PFSK-1 (cell line): ENCODE results near the gene BNC2.

ENCODE experiments used
- FOXP2 ChIP-seq: optimal IDR thresholded peaks from 2 replicates; pipeline ENCODE3; 2011; ENCODE audit warnings: borderline replicate concordance, control low read depth, inconsistent platforms; ENCODE audit not compliant: insufficient read depth; ENCODE audit errors: extremely low read length, extremely low read depth
- POLR2AphosphoS5 ChIP-seq: IDR thresholded peaks from 2 replicates; pipeline ENCODE4 v1.6.1; 2012; ENCODE audit warnings: low read depth, mild to moderate bottlenecking, control low read depth, low read length, moderate library complexity
- REST ChIP-seq, 2 experiments: IDR thresholded peaks; 2 replicates each; pipeline versions ENCODE4 v1.6.1 to v1.8.0; 2011 to 2012; ENCODE audit warnings: low read depth in 2 of 2, low read length in 2 of 2, control low read depth in 1 of 2, inconsistent platforms in 1 of 2, mild to moderate bottlenecking in 1 of 2, moderate library complexity in 1 of 2; ENCODE audit not compliant: insufficient read depth in 1 of 2
- SIN3A ChIP-seq: IDR thresholded peaks from 2 replicates; pipeline ENCODE4 v1.6.1; 2012; ENCODE audit warnings: mild to moderate bottlenecking, low read length, moderate library complexity, borderline replicate concordance; ENCODE audit not compliant: insufficient read depth
- TAF1 ChIP-seq: IDR thresholded peaks from 2 replicates; pipeline ENCODE4 v1.6.1; 2012; ENCODE audit warnings: low read length, control low read depth, borderline replicate concordance; ENCODE audit not compliant: insufficient read depth

The BNC2 gene

GRCh38 chr9:16530669-16531642 is 339.5 kb downstream of the BNC2 start:
- no peak for TF ChIP-seq FOXP2
- TF ChIP-seq REST (IDR thresholded peaks at IDR 0.05; ENCODE audit: insufficient read depth in 1 of 2, low read depth in 2 of 2, low read length in 2 of 2) = no peak
- no peak for TF ChIP-seq POLR2AphosphoS5
- no peak for TF ChIP-seq SIN3A
- TF ChIP-seq TAF1 = no peak

GRCh38 chr9:16527573-16527972 is 342.9 kb downstream of the BNC2 start:
- TF ChIP-seq TAF1 (no peak), POLR2AphosphoS5 (no peak), REST (IDR thresholded peaks at IDR 0.05; ENCODE audit: insufficient read depth in 1 of 2, low read depth in 2 of 2, low read length in 2 of 2) (no peak), SIN3A (no peak), FOXP2 (no peak)

DNA sequence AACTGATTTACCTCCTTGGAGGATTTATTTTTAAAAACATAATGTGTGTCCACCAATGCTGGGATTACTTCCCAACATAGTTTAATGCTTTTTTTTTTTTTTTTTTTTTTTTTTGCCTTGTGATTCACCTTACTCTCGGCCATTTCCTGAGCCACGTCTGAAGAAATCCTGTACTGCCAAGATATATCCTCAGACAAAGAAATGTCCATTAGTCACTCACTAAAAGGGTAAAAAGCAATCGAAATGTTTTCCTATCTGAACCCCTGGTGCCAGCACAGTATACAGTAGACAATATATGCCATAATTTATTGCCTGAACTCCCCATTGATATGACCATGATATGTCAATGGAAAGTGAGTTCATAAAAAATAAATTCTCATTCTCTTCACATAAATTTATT is 344.1 kb downstream of the BNC2 start:
- TF ChIP-seq TAF1 = no peak
- no peak for TF ChIP-seq FOXP2
- TF ChIP-seq REST (IDR thresholded peaks at IDR 0.05; ENCODE audit: insufficient read depth in 1 of 2, low read depth in 2 of 2, low read length in 2 of 2) = no peak
- no peak for TF ChIP-seq POLR2AphosphoS5
- no peak for TF ChIP-seq SIN3A

- TF ChIP-seq SIN3A (no peak), FOXP2 (no peak), TAF1 (no peak), POLR2AphosphoS5 (no peak), REST (IDR thresholded peaks at IDR 0.05; ENCODE audit: insufficient read depth in 1 of 2, low read depth in 2 of 2, low read length in 2 of 2) (no peak)
Measured at GRCh38 chr9:16524823-16525222, 345.6 kb downstream of the BNC2 start.
